CD1c-positive myeloid dendritic cell (primary cell): ENCODE results near the gene ESRRB.

Experiments used
- DNase-seq: peaks from one replicate; pipeline ENCODE4 v3.0.0-alpha.2; 2016; ENCODE audit errors: extremely low spot score

The ESRRB gene

GRCh38 chr14:76450476-76450875 is 74.5 kb downstream of the ESRRB start:
- DNase-seq: no peak

GRCh38 chr14:76456200-76456599 is 80.3 kb downstream of the ESRRB start:
- peak; percentile 21 for DNase-seq

- no peak for DNase-seq
Measured at GRCh38 chr14:76456891-76457586, 81.1 kb downstream of the ESRRB start.

GRCh38 chr14:76457841-76458240 is 81.9 kb downstream of the ESRRB start:
- DNase-seq: no peak

GRCh38 chr14:76461886-76462285 is 85.9 kb downstream of the ESRRB start:
- DNase-seq: no peak

GRCh38 chr14:76462330-76462729 is 86.4 kb downstream of the ESRRB start:
- DNase-seq: no peak

GRCh38 chr14:76463105-76463504 is 87.2 kb downstream of the ESRRB start:
- DNase-seq: no peak

GRCh38 chr14:76464856-76465255 is 88.9 kb downstream of the ESRRB start:
- DNase-seq: no peak

GRCh38 chr14:76465664-76466063 is 89.7 kb downstream of the ESRRB start:
- no peak for DNase-seq

- DNase-seq: no peak
Measured at GRCh38 chr14:76467711-76468155, 91.8 kb downstream of the ESRRB start.

GRCh38 chr14:76472199-76472723 is 96.3 kb downstream of the ESRRB start:
- DNase-seq: no peak

GRCh38 chr14:76473481-76474263 is 97.7 kb downstream of the ESRRB start:
- DNase-seq: no peak

- no peak for DNase-seq
Measured at GRCh38 chr14:76480426-76480825, 104.5 kb downstream of the ESRRB start.

- DNase-seq: no peak
Measured at GRCh38 chr14:76484355-76484754, 108.4 kb downstream of the ESRRB start.

GRCh38 chr14:76486251-76486743 is 110.4 kb downstream of the ESRRB start:
- no peak for DNase-seq

GRCh38 chr14:76488551-76488950 is 112.6 kb downstream of the ESRRB start:
- no peak for DNase-seq

GRCh38 chr14:76489667-76490066 is 113.7 kb downstream of the ESRRB start:
- DNase-seq: no peak

GRCh38 chr14:76490111-76490510 is 114.2 kb downstream of the ESRRB start:
- DNase-seq: no peak

GRCh38 chr14:76490735-76491134 is 114.8 kb downstream of the ESRRB start:
- DNase-seq: no peak

GRCh38 chr14:76491172-76491930 is 115.4 kb downstream of the ESRRB start:
- DNase-seq: no peak

GRCh38 chr14:76495983-76496382 is 120.0 kb downstream of the ESRRB start:
- DNase-seq: no peak

- no peak for DNase-seq
Measured at GRCh38 chr14:76496595-76496994, 120.7 kb downstream of the ESRRB start.
